Neuronal stem cell (in vitro differentiated cells): ENCODE measurements around the gene ISG20.

ENCODE experiments used
- DNase-seq: peaks from one replicate; pipeline ENCODE4 v3.0.0-alpha.2; 2013; ENCODE audit warnings: low spot score
- H2AFZ ChIP-seq: one replicate; pipeline ENCODE4 v1.6.1; 2013; ENCODE audit warnings: mild to moderate bottlenecking, low read length, inconsistent platforms
- H2AK5ac ChIP-seq: 2 replicates; pipeline ENCODE4 v1.6.1; 2013; ENCODE audit warnings: low read depth, mild to moderate bottlenecking, inconsistent platforms, low read length, moderate library complexity, mixed read lengths
- H2BK120ac ChIP-seq: 2 replicates; pipeline ENCODE4 v1.6.1; 2013; ENCODE audit warnings: low read depth, mild to moderate bottlenecking, inconsistent platforms, low read length, moderate library complexity, mixed read lengths
- H2BK12ac ChIP-seq: one replicate; pipeline ENCODE4 v1.6.1; 2013; ENCODE audit warnings: low read length, inconsistent platforms
- H2BK15ac ChIP-seq: 2 replicates; pipeline ENCODE4 v1.6.1; 2013; ENCODE audit warnings: mild to moderate bottlenecking, low read length, inconsistent platforms, mixed read lengths
- H2BK5ac ChIP-seq: one replicate; pipeline ENCODE4 v1.6.1; 2013; ENCODE audit warnings: inconsistent platforms, mild to moderate bottlenecking, low read length, moderate library complexity
- H3K14ac ChIP-seq: one replicate; pipeline ENCODE4 v1.6.1; 2013; ENCODE audit warnings: low read length, inconsistent platforms
- H3K18ac ChIP-seq: 2 replicates; pipeline ENCODE4 v1.6.1; 2013; ENCODE audit warnings: low read length, inconsistent platforms
- H3K23ac ChIP-seq: 2 replicates; pipeline ENCODE4 v1.6.1; 2013; ENCODE audit warnings: low read depth, mild to moderate bottlenecking, mixed read lengths, low read length, inconsistent platforms; ENCODE audit not compliant: poor library complexity
- H3K27ac ChIP-seq: replicated peaks from 3 replicates; pipeline ENCODE4 v1.5.1; 2013; ENCODE audit warnings: low read length, inconsistent platforms
- H3K27me3 ChIP-seq, 3 experiments: 2 replicates each; pipeline ENCODE4 v1.6.1; 2013; ENCODE audit warnings: low read length in 3 of 3, mild to moderate bottlenecking in 2 of 3, inconsistent platforms in 1 of 3, low read depth in 1 of 3, mixed read lengths in 1 of 3, moderate library complexity in 1 of 3; ENCODE audit not compliant: control insufficient read depth in 3 of 3, insufficient read depth in 3 of 3
- H3K36me3 ChIP-seq, 2 donors: replicated peaks in 1 of 2; 2 replicates each; pipeline ENCODE4 v1.6.1; 2013; ENCODE audit warnings: low read length in 2 of 2; ENCODE audit not compliant: control insufficient read depth in 2 of 2, insufficient read depth in 2 of 2
- H3K4ac ChIP-seq: 2 replicates; pipeline ENCODE4 v1.6.1; 2013; ENCODE audit warnings: inconsistent platforms, mild to moderate bottlenecking, low read length, moderate library complexity
- H3K4me1 ChIP-seq, 2 donors: 1 replicate in 1 of 2; 2 replicates in 1 of 2; pipeline ENCODE4 v1.6.1; 2013; ENCODE audit warnings: low read length in 2 of 2, low read depth in 1 of 2; ENCODE audit not compliant: control insufficient read depth in 2 of 2, insufficient read depth in 1 of 2
- H3K4me2 ChIP-seq: one replicate; pipeline ENCODE4 v1.6.1; 2013; ENCODE audit warnings: mild to moderate bottlenecking, low read length, inconsistent platforms; ENCODE audit not compliant: insufficient read depth, poor library complexity, severe bottlenecking
- H3K4me3 ChIP-seq, 2 donors: 2 replicates each; pipeline ENCODE4 v1.5.1; 2013; ENCODE audit warnings: low read length in 2 of 2, mild to moderate bottlenecking in 2 of 2, inconsistent platforms in 1 of 2, moderate library complexity in 1 of 2
- H3K79me1 ChIP-seq: one replicate; pipeline ENCODE4 v1.6.1; 2013; ENCODE audit warnings: low read depth, mild to moderate bottlenecking, inconsistent platforms, low read length, moderate library complexity
- H3K9ac ChIP-seq: one replicate; pipeline ENCODE4 v1.6.1; 2013; ENCODE audit warnings: mild to moderate bottlenecking, low read depth, low read length, inconsistent platforms; ENCODE audit not compliant: poor library complexity
- H3K9me3 ChIP-seq, 2 donors: replicated peaks in 1 of 2; 2 replicates each; pipeline versions ENCODE3 to v1.6.1; 2013; ENCODE audit warnings: low read length in 2 of 2, mild to moderate bottlenecking in 2 of 2, inconsistent platforms in 1 of 2, low read depth in 1 of 2, mixed read lengths in 1 of 2, moderate library complexity in 1 of 2; ENCODE audit not compliant: control insufficient read depth in 2 of 2, insufficient read depth in 1 of 2
- H4K8ac ChIP-seq: one replicate; pipeline ENCODE4 v1.6.1; 2013; ENCODE audit warnings: low read depth, mild to moderate bottlenecking, inconsistent platforms, low read length, moderate library complexity
- H4K91ac ChIP-seq: one replicate; pipeline ENCODE4 v1.6.1; 2013; ENCODE audit warnings: low read length, low read depth, mild to moderate bottlenecking, inconsistent platforms; ENCODE audit not compliant: poor library complexity
- WGBS, 2 donors: extraction: QIAGEN DNeasy Blood & Tissue Kit; methylation state at CpG; one replicate each; pipeline ENCODE4 v1.1.7; 2013; ENCODE audit warnings: missing lambda C conversion rate in 2 of 2, mixed read lengths in 1 of 2; ENCODE audit not compliant: insufficient read length in 2 of 2, insufficient replicate concordance in 1 of 2; ENCODE audit errors: extremely low coverage in 2 of 2; 5-methylcytosine and 5-hydroxymethylcytosine counted together

ISG20 gene

GRCh38 chr15:88616240-88616639 is 22.6 kb upstream of the ISG20 start:
- Histone ChIP-seq H3K9me3 (no peaks in the 10 kb centered on the region), H3K9ac (no peak overlapping the region), H3K14ac (no peak overlapping the region), H3K4me3 (no peak overlapping the region), H3K27ac (no peak overlapping the region), H2AK5ac (no peak overlapping the region), H2BK12ac (no peak overlapping the region), H2AFZ (peak overlapping the region; percentile 83), H3K27me3 (no peaks in the 10 kb centered on the region), H2BK5ac (no peak overlapping the region), H3K18ac (no peak overlapping the region), H3K23ac (no peak overlapping the region), H3K79me1 (no peaks in the 10 kb centered on the region), H2BK120ac (no peak overlapping the region), H3K4ac (no peak overlapping the region), H4K8ac (no peak overlapping the region), H3K4me2 (no peak overlapping the region), H4K91ac (no peak overlapping the region), H2BK15ac (no peak overlapping the region), H3K36me3 (no peaks in the 10 kb centered on the region), H3K4me1 (peaks cover 0 to 21% of the 10 kb centered on the region in 2 donors)
- no CpG with 5 or more reads among the region's 4 CpGs for WGBS, 2 donors
- no peak for DNase-seq

DNA sequence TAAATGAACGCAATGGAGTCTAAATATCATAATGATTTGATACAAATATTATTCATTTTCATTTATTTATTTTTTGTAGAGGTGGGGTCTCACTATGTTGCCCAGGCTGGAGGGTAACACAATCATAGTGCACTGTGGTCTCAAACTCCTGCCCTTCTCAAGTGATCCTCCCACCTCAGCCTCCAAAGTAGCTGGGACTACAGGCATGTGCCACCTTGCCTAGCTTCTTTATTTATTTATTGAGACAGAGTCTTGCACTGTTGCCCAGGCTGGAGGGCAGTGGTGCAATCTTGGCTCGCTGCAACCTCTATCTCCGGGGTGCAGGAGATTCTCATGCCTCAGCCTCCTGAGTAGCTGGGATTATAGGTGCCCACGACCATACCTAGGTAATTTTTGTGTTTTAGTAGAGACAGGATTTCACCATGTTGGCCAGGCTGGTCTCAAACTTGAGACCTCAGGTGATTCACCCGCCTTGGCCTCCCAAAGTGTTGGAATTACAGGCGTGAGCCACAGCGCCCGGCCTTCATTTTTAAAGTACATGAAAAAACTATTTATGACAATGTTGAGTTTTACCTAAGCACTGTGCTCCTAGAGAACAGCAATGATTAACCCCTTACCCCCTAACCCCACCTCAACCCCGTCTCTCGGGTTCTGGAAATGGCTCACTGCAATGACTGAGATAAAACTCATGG is 21.6 kb upstream of the ISG20 start:
- H2BK5ac ChIP-seq: no peak overlapping the region
- no peak overlapping the region for H3K9ac ChIP-seq
- H3K9me3 ChIP-seq: no peaks in the 10 kb centered on the region
- no CpG with 5 or more reads among the region's 10 CpGs for WGBS, 2 donors
- no peak overlapping the region for H3K18ac ChIP-seq
- H2BK12ac ChIP-seq: no peak overlapping the region
- H3K36me3 ChIP-seq: peaks cover 0 to under 1% of the 10 kb centered on the region in 2 donors
- no peak overlapping the region for H3K4me3 ChIP-seq
- no peak overlapping the region for H3K4ac ChIP-seq
- DNase-seq: no peak
- no peaks in the 10 kb centered on the region for H3K79me1 ChIP-seq
- no peak overlapping the region for H4K91ac ChIP-seq
- no peak overlapping the region for H3K27ac ChIP-seq
- H3K27me3 ChIP-seq: no peaks in the 10 kb centered on the region
- H3K14ac ChIP-seq: no peak overlapping the region
- H2AFZ ChIP-seq: no peak overlapping the region
- H2BK120ac ChIP-seq: no peak overlapping the region
- no peak overlapping the region for H2BK15ac ChIP-seq
- no peak overlapping the region for H2AK5ac ChIP-seq
- no peak overlapping the region for H4K8ac ChIP-seq
- H3K4me1 ChIP-seq: peaks cover 2 to 15% of the 10 kb centered on the region in 2 donors
- H3K4me2 ChIP-seq: no peak overlapping the region
- H3K23ac ChIP-seq: no peak overlapping the region

GRCh38 chr15:88617790-88618189 is 21.0 kb upstream of the ISG20 start:
- no peak overlapping the region for H3K14ac ChIP-seq
- no peak overlapping the region for H4K8ac ChIP-seq
- no peak overlapping the region for H2BK15ac ChIP-seq
- no peak overlapping the region for H4K91ac ChIP-seq
- H3K9ac ChIP-seq: no peak overlapping the region
- H2BK120ac ChIP-seq: no peak overlapping the region
- no peak overlapping the region for H3K18ac ChIP-seq
- no peaks in the 10 kb centered on the region for H3K9me3 ChIP-seq
- no peak overlapping the region for H2BK12ac ChIP-seq
- H2AFZ ChIP-seq: no peak overlapping the region
- H3K36me3 ChIP-seq: peaks cover 0 to 5% of the 10 kb centered on the region in 2 donors
- H3K4me2 ChIP-seq: no peak overlapping the region
- no peak for DNase-seq
- no CpG with 5 or more reads among the region's 1 CpG for WGBS, 2 donors
- H3K27ac ChIP-seq: no peak overlapping the region
- no peaks in the 10 kb centered on the region for H3K79me1 ChIP-seq
- H2BK5ac ChIP-seq: no peak overlapping the region
- H3K4me3 ChIP-seq: no peak overlapping the region
- H2AK5ac ChIP-seq: no peak overlapping the region
- no peak overlapping the region for H3K4ac ChIP-seq
- H3K27me3 ChIP-seq: no peaks in the 10 kb centered on the region
- no peak overlapping the region for H3K23ac ChIP-seq
- H3K4me1 ChIP-seq: peaks cover 4 to 13% of the 10 kb centered on the region in 2 donors

DNA sequence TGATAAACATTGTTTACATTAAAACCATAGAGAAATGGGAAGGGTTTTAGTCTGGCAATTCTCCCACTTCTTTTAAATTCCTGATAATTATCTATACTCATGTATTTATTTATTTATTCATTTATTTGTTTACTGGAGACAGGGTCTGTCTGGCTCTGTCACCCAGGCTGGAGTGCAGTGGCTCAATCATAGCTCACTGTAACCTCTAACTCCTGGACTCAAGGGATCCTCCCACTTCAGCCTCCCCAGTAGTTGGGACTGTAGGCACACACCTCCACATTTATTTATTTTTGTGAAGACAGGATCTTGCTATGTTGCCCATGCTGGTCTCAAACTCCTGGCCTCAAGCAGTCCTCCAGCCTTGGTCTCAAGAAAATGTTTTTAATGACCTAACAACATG is 20.1 kb upstream of the ISG20 start:
- H4K91ac ChIP-seq: no peak overlapping the region
- H4K8ac ChIP-seq: no peak overlapping the region
- H2BK120ac ChIP-seq: no peak overlapping the region
- peaks cover 0 to 12% of the 10 kb centered on the region in 2 donors for H3K36me3 ChIP-seq
- no peak overlapping the region for H3K4ac ChIP-seq
- no peak overlapping the region for H3K23ac ChIP-seq
- H3K27ac ChIP-seq: no peak overlapping the region
- no peak overlapping the region for H3K4me3 ChIP-seq
- no peak overlapping the region for H2BK12ac ChIP-seq
- peaks cover 11 to 18% of the 10 kb centered on the region in 2 donors for H3K4me1 ChIP-seq
- H3K14ac ChIP-seq: no peak overlapping the region
- H3K79me1 ChIP-seq: peaks cover 1% of the 10 kb centered on the region
- H2AFZ ChIP-seq: no peak overlapping the region
- no peak overlapping the region for H3K4me2 ChIP-seq
- no peaks in the 10 kb centered on the region for H3K9me3 ChIP-seq
- no peak overlapping the region for H2BK15ac ChIP-seq
- no peaks in the 10 kb centered on the region for H3K27me3 ChIP-seq
- H2BK5ac ChIP-seq: no peak overlapping the region
- H3K9ac ChIP-seq: no peak overlapping the region
- DNase-seq: no peak
- no peak overlapping the region for H2AK5ac ChIP-seq
- no peak overlapping the region for H3K18ac ChIP-seq
